Left lobe of liver (tissue), 2 donors: Measurements from ENCODE around the gene NR4A2. TPM values are rescaled to one million over a fixed set of nuclear protein-coding genes. Genes with fewer than 3 reads are reported as not detected.
"Not testable (repeated sequence)": the region's sequence is repeated elsewhere in the genome, so short reads cannot be mapped to it uniquely, and the experiment has no call there.

Source experiments
- ATAC-seq: fragments of 200-7000 bp; cut with Tn5 transposase; one replicate; pipeline ENCODE4 v1.9.1; 2020; ENCODE audit warnings: mild to moderate bottlenecking, moderate library complexity
- DNase-seq: peaks from one replicate; pipeline ENCODE4 v3.0.0-alpha.2; 2020; ENCODE audit warnings: low spot score
- total RNA-seq: library from RNA; stranded (reverse); gene quantifications from one replicate; pipeline ENCODE4 v1.2.1, GENCODE V29; 2021
- donor health status: DM: no; HTN: no; CAD: no; lungs with moderate emphysema.
- donor health status: DM: no; HTN: yes; CAD: no.

NR4A2 gene
- total RNA-seq, 1 donor from 2014 or later = 0.91 TPM

GRCh38 chr2:156322686-156323231 is 9.8 kb downstream of the NR4A2 start:
- DNase-seq (no peak), ATAC-seq (no peak)

GRCh38 chr2:156322051-156322685 is 10.4 kb downstream of the NR4A2 start:
- ATAC-seq (no peak), DNase-seq (no peak)

- DNase-seq (no peak), ATAC-seq (no peak)
These were observed 11.1 kb downstream of the NR4A2 start for GRCh38 chr2:156321243-156321904.

GRCh38 chr2:156320486-156321098 is 11.9 kb downstream of the NR4A2 start:
- ATAC-seq (peak; percentile 69), DNase-seq (no peak)

GRCh38 chr2:156319811-156320485 is 12.6 kb downstream of the NR4A2 start:
- peak; percentile 90 for ATAC-seq
- peak; percentile 75 for DNase-seq

- no peak for DNase-seq
- no peak for ATAC-seq
These were observed 14.9 kb downstream of the NR4A2 start for GRCh38 chr2:156317631-156318030.

- ATAC-seq (no peak), DNase-seq (no peak)
These were observed 20.5 kb downstream of the NR4A2 start for GRCh38 chr2:156311976-156312375.

- DNase-seq = no peak
- no peak for ATAC-seq
These were observed 21.7 kb downstream of the NR4A2 start for GRCh38 chr2:156310773-156311172.

GRCh38 chr2:156309917-156310316 is 22.6 kb downstream of the NR4A2 start:
- DNase-seq (no peak), ATAC-seq (peak; percentile 90)

GRCh38 chr2:156309167-156309566 is 23.4 kb downstream of the NR4A2 start:
- DNase-seq = no peak
- ATAC-seq = no peak

- ATAC-seq (no peak), DNase-seq (no peak)
These were observed 25.7 kb downstream of the NR4A2 start for GRCh38 chr2:156306821-156307220.

GRCh38 chr2:156305121-156305520 is 27.4 kb downstream of the NR4A2 start:
- DNase-seq = no peak
- ATAC-seq = no peak

- ATAC-seq = no peak
- DNase-seq = no peak
These were observed 32.2 kb downstream of the NR4A2 start for GRCh38 chr2:156300337-156300736.

- no peak for ATAC-seq
These were observed 37.5 kb downstream of the NR4A2 start for GRCh38 chr2:156294945-156295580.

GRCh38 chr2:156293382-156293781 is 39.1 kb downstream of the NR4A2 start:
- ATAC-seq, DNase-seq: not testable (repeated sequence)

More at GRCh38 chr2:156294945-156295580, 37.5 kb downstream of the NR4A2 start:
- DNase-seq = no peak

GRCh38 chr2:156279446-156280150 is 52.9 kb downstream of the NR4A2 start:
- DNase-seq (no peak), ATAC-seq (no peak)
